NCI-H510A (cell line): ENCODE measurements around the gene CLEC2A.
"Not testable (repeated sequence)": the region's sequence is repeated elsewhere in the genome, so short reads cannot be mapped to it uniquely, and the experiment has no call there.

Source experiments
- DNase-seq: peaks from one replicate; lab custom pipeline; 2025; lab: John Stamatoyannopoulos, UW

CLEC2A gene

GRCh38 chr12:9881246-9881645, 50.9 kb downstream of the CLEC2A start, which contains the start of gene KLRF2:
Gene KLRF2 (plus strand): TSS chr12:9881489. CDS start chr12:9881596, 107 bp downstream.
- DNase-seq = no peak

GRCh38 chr12:9880532-9881078, 51.6 kb downstream of the CLEC2A start:
- DNase-seq = no peak

- DNase-seq = not testable (repeated sequence)
These were observed 56.0 kb downstream of the CLEC2A start for GRCh38 chr12:9876120-9876519.

DNA sequence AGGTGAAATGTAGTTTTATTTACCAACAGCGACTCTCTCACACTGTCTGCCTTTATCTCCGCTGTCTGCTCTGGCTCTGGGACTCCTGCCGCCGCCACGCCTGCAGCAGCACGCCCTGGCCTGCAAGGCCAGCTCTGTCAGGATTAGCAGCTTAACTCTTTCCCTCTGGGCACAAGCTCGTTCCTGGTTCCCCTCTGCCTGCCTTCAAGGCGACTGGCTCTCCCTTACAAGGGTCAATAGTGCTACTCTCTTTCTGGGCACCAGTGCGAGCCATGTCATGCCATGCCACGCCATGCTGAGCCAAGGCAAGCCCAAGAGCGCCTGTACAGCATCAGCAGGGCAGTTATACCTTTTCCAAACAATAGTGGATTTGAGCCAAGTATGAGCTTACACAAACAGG, 59.4 kb downstream of the CLEC2A start:
- DNase-seq = no peak

DNA sequence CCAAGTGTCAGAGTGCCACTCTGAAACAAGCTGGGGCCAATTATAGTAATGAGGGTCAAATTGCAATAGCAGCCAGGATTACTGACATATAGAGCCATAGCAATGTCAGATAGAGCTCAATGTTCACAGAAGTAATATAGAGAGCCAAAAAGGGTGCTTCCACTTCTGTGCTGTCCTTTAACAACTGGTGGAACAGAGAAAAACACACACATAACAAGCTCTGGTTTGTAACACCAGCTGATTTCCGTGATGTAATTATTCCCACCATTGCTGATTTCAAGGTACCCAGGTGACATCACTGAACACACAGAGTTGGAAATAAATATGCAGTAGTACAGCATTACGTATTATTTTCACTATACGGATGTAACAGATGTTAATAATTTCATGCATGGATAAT, 60.0 kb downstream of the CLEC2A start:
- DNase-seq = no peak

DNA sequence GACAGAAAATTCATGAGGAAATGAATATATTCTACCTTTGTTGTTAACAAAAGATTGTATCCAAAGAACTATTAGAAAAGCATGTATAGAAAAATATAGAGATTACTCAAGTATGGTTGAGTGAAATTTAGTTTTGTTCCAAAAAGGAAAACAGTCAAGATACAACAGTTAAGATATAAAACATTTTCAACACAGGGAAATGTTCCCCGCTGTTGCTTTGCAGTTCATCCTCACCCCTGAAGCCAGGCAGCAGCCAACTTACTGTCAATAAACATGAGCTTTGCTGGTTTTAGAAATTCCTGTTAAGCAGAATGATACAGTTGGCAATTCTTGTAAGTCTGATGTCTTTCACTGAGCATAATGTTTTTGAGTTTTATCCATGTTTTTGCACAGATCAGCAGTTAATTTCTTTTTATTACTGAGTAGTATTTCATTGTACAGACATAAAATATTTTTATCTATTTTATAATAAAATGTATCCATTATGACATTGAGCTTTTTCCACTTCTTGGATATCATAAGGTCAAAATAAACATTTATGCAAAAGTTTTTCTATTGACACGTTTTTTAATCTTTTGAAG, 61.8 kb downstream of the CLEC2A start:
- no peak for DNase-seq

- DNase-seq = no peak
These were observed 62.6 kb downstream of the CLEC2A start, which contains the start of gene CLEC2B for GRCh38 chr12:9869307-9870161. Gene CLEC2B (minus strand): TSS chr12:9869354.

DNA sequence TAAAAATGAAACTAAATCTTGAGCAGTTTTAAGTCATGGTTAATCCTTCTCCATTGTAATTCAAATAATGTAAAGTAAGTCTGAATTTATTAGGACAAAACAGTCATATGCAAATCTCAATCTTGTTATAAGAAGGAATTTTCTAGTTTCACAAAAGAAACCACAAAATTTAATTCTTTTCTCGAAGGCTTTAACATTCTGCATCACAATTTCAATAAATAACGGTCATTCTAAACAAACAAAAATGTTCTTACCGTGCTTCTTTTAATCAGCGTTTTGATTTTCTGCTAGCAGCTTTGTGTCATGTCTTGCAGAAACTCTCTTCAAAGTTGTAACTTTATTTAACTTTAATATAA, 63.2 kb downstream of the CLEC2A start:
- DNase-seq = no peak

DNA sequence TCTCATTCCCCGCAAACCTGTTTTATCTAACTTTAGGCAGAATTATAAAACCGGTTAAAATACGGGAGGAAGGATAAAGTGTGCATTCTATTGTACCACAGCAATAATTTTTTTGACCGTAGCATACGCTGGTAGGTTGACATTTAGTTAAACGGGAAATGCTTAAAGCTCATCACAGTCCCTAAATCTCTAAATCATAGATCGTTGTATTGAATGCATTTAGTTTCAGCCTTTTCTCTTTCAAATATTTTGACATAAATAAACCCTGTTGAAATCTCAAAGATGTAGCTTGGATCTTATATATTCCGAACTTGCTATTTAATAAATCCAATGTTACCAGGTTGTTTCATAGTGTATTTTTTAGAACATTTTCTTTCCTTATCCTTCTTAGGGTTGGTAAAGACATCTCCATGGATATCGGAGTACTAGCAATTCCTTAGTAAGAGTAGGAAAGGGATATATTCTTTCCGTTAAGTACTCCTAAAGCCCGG, 63.8 kb downstream of the CLEC2A start:
- no peak for DNase-seq

DNA sequence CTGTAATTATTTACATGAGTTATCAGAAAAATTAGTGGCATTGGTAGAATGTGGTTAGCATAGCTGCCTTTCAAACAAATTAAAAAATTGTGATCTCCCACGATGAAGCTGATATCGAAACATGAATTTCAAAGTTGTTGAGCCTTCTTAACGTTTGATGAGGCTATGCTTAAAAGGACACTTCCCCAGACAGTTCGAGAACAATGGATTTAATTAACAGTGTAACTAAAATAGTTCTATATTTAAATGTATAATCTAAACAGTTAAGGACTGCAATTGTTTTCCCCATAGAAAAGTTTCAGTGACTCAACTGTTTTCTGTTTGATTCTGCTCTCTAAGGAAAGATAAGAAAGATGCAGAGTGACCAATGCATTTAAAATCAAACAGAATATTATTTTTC, 64.6 kb downstream of the CLEC2A start:
- DNase-seq = no peak

DNA sequence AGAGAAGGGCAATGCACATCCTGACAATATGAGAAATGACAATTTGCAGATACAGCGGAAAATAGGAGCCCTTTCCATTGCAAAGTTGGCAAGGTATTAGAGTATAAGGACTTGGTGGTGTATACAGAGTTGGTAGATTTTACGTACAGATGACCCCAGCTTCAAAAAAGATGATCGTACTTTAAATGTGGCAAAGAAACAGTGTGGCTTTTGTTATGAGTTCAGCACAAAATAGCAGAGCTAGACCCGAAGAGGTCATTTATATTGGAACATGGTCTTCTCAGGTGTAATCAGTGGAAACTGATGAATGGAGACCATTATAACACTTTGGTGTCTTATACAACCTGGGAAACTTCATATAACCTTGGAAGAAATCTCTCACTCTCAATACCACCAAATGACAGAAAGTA, 65.3 kb downstream of the CLEC2A start:
- DNase-seq = no peak

GRCh38 chr12:9864913-9865675, 67.1 kb downstream of the CLEC2A start:
- no peak for DNase-seq
